WI38 (cell line): ENCODE results near the gene TBCD.

ENCODE experiments used
- H3K4me3 ChIP-seq: 2 replicates; pipeline ENCODE4 v1.5.1; 2011; ENCODE audit warnings: low read depth, mild to moderate bottlenecking, control low read depth, low read length
- TF ChIP-seq, protein P1 (sequence below): IDR thresholded peaks from 2 replicates; pipeline ENCODE4 v1.5.1; 2012; ENCODE audit warnings: low read depth, mild to moderate bottlenecking, control low read depth, low read length

Gene TBCD

DNA sequence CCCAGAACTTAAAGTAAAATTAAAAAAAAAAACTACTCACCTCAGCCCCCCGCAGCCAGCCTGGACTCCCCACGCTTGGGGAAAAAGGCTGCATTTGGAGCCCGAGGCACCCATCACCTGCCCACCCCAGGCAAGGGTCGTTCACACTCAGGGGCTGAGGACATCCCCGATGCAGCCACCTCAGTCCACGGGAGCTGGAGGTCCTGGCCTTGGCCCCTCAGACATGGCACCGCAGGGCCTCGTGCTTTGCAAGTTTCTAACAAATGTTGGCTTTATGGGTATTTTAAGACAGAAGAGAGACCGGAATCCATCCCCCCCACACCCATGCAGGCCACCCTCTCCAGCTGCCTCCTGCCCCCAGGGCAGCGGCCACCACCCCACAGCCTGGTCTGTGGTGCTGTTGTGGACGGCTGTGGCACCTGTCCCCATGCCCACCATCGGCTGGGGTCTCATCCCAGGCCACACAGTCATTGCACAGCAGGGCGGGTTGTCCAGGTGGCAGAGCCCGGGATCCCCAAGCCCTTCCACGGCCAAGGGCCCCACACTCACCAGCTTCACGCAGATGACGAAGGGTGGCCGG, 204.4 kb downstream of the TBCD start:
- H3K4me3 ChIP-seq = no peak overlapping the region
- TF ChIP-seq, protein P1, sequence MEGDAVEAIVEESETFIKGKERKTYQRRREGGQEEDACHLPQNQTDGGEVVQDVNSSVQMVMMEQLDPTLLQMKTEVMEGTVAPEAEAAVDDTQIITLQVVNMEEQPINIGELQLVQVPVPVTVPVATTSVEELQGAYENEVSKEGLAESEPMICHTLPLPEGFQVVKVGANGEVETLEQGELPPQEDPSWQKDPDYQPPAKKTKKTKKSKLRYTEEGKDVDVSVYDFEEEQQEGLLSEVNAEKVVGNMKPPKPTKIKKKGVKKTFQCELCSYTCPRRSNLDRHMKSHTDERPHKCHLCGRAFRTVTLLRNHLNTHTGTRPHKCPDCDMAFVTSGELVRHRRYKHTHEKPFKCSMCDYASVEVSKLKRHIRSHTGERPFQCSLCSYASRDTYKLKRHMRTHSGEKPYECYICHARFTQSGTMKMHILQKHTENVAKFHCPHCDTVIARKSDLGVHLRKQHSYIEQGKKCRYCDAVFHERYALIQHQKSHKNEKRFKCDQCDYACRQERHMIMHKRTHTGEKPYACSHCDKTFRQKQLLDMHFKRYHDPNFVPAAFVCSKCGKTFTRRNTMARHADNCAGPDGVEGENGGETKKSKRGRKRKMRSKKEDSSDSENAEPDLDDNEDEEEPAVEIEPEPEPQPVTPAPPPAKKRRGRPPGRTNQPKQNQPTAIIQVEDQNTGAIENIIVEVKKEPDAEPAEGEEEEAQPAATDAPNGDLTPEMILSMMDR = no peak

GRCh38 chr17:82956726-82957468, 205.0 kb downstream of the TBCD start:
- TF ChIP-seq, protein P1 = no peak
- no peak overlapping the region for H3K4me3 ChIP-seq

GRCh38 chr17:82957469-82957795, 205.6 kb downstream of the TBCD start:
- TF ChIP-seq, protein P1 = no peak
- H3K4me3 ChIP-seq = no peak overlapping the region

- no peak overlapping the region for H3K4me3 ChIP-seq
- TF ChIP-seq, protein P1 = no peak
Observed at GRCh38 chr17:82957961-82958561, 206.2 kb downstream of the TBCD start.

DNA sequence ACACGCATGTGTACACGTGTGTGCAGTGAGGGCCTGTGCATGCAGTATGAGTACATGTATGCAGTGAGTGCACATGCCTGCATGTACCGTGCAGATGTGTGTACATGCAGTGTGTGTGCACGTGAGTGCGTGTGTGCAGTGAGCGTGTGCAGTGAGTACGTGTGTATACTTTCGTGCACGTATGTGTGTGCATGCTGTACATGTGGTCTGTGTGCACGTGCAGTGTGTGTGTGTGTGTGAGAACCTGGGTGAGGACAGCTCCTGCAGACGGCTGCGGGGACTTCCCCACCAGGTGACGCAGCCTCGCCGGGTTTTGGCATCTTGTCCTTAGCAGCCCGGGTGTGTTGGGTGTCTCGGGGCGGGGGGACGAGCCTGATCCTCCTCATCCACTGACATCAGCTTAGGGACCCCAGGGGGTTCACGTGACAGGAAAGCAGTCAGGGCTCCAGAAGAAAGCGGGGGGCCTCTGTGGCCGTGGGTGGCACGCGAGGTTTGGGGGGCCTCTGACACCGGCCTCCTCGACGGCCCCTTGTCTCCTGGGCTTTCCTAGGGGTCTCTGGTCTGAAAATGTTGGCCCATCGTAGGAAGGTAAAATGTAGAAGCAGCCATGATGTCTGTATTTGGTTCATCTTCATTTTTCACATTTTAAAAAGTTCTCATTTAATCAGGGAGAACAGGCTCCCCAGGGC, 207.5 kb downstream of the TBCD start:
- H3K4me3 ChIP-seq = no peak overlapping the region
- TF ChIP-seq, protein P1 = no peak

- TF ChIP-seq, protein P1 = no peak
Observed at GRCh38 chr17:82959990-82960418, 208.1 kb downstream of the TBCD start.

More at GRCh38 chr17:82959990-82960418, 208.1 kb downstream of the TBCD start:
- H3K4me3 ChIP-seq = no peak overlapping the region
